ENCODE data around the gene GAB2.

Gene GAB2

GRCh38 chr11:78429660-78430059, 12.0 kb upstream of the GAB2 start:
- no peaks in the 10 kb centered on the region for H3K36me3 ChIP-seq (replicated peaks)
- H3K4me3 ChIP-seq (ENCODE audit: low read depth, low read length), result no peak overlapping the region
- TF ChIP-seq, protein P1, sequence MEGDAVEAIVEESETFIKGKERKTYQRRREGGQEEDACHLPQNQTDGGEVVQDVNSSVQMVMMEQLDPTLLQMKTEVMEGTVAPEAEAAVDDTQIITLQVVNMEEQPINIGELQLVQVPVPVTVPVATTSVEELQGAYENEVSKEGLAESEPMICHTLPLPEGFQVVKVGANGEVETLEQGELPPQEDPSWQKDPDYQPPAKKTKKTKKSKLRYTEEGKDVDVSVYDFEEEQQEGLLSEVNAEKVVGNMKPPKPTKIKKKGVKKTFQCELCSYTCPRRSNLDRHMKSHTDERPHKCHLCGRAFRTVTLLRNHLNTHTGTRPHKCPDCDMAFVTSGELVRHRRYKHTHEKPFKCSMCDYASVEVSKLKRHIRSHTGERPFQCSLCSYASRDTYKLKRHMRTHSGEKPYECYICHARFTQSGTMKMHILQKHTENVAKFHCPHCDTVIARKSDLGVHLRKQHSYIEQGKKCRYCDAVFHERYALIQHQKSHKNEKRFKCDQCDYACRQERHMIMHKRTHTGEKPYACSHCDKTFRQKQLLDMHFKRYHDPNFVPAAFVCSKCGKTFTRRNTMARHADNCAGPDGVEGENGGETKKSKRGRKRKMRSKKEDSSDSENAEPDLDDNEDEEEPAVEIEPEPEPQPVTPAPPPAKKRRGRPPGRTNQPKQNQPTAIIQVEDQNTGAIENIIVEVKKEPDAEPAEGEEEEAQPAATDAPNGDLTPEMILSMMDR (IDR thresholded peaks at IDR 0.05; ENCODE audit: low read depth, low read length, missing control alignments), result no peak
- H3K27me3 ChIP-seq (replicated peaks), result no peaks in the 10 kb centered on the region
- no peak for DNase-seq
- H3K27ac ChIP-seq, result no peak overlapping the region
- in situ Hi-C loops (cut with HindIII; ENCODE audit: low pct_ligation_motif_present, low sequenced_read_pairs), result no loop called here

- TF ChIP-seq, protein P1 (IDR thresholded peaks at IDR 0.05; ENCODE audit: low read depth, low read length, missing control alignments), result no peak
- H3K27ac ChIP-seq, result no peak overlapping the region
- no peaks in the 10 kb centered on the region for H3K36me3 ChIP-seq (replicated peaks)
- H3K4me3 ChIP-seq (ENCODE audit: low read depth, low read length), result no peak overlapping the region
- DNase-seq, result no peak
- in situ Hi-C loops (cut with HindIII; ENCODE audit: low pct_ligation_motif_present, low sequenced_read_pairs), result no loop called here
- H3K27me3 ChIP-seq (replicated peaks), result no peaks in the 10 kb centered on the region
Measured at GRCh38 chr11:78429209-78429608, 11.6 kb upstream of the GAB2 start.

- Histone ChIP-seq H3K27me3 (replicated peaks) (no peaks in the 10 kb centered on the region), H3K27ac (no peak overlapping the region), H3K4me3 (ENCODE audit: low read depth, low read length) (no peak overlapping the region), H3K36me3 (replicated peaks) (no peaks in the 10 kb centered on the region)
- in situ Hi-C loops (cut with HindIII; ENCODE audit: low pct_ligation_motif_present, low sequenced_read_pairs), result no loop called here
- TF ChIP-seq, protein P1 (IDR thresholded peaks at IDR 0.05; ENCODE audit: low read depth, low read length, missing control alignments), result no peak
- no peak for DNase-seq
Measured at GRCh38 chr11:78428773-78429172, 11.2 kb upstream of the GAB2 start.

GRCh38 chr11:78428266-78428636, 10.6 kb upstream of the GAB2 start:
- no peaks in the 10 kb centered on the region for H3K27me3 ChIP-seq (replicated peaks)
- DNase-seq, result no peak
- no peak overlapping the region for H3K4me3 ChIP-seq (ENCODE audit: low read depth, low read length)
- no peak overlapping the region for H3K27ac ChIP-seq
- no peaks in the 10 kb centered on the region for H3K36me3 ChIP-seq (replicated peaks)
- TF ChIP-seq, protein P1 (IDR thresholded peaks at IDR 0.05; ENCODE audit: low read depth, low read length, missing control alignments), result no peak
- in situ Hi-C loops (cut with HindIII; ENCODE audit: low pct_ligation_motif_present, low sequenced_read_pairs), result no loop called here

- TF ChIP-seq, protein P1 (IDR thresholded peaks at IDR 0.05; ENCODE audit: low read depth, low read length, missing control alignments), result no peak
- in situ Hi-C loops (cut with HindIII; ENCODE audit: low pct_ligation_motif_present, low sequenced_read_pairs), result no loop called here
- Histone ChIP-seq H3K4me3 (ENCODE audit: low read depth, low read length) (no peak overlapping the region), H3K36me3 (replicated peaks) (no peaks in the 10 kb centered on the region), H3K27ac (no peak overlapping the region), H3K27me3 (replicated peaks) (no peaks in the 10 kb centered on the region)
- no peak for DNase-seq
Measured at GRCh38 chr11:78427615-78428265, 10.1 kb upstream of the GAB2 start.

DNA sequence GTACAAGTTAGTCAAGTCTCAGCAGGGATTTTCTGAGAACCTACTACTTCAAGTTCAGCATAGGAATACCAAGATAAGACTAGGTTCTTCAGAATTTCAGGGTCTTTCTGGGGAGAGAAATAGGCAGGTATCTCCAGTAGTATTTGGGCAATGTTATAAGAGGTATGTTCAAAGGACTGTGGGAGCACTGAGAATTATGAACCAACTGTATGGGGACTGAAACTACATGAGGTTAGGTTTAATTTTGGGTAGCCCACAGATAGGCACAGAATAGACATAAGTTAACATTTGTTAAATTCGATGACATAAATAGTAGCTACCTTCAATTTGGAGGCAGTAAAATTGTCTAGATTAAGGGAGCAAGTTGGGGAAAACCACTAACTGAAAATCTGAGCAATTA, 9.2 kb upstream of the GAB2 start:
- no peak for DNase-seq
- Histone ChIP-seq H3K27ac (no peak overlapping the region), H3K27me3 (replicated peaks) (no peaks in the 10 kb centered on the region), H3K36me3 (replicated peaks) (no peaks in the 10 kb centered on the region), H3K4me3 (ENCODE audit: low read depth, low read length) (no peak overlapping the region)
- TF ChIP-seq, protein P1 (IDR thresholded peaks at IDR 0.05; ENCODE audit: low read depth, low read length, missing control alignments), result no peak
- in situ Hi-C loops (cut with HindIII; ENCODE audit: low pct_ligation_motif_present, low sequenced_read_pairs), result no loop called here

Measured in brain microvascular endothelial cell (primary cell).